Fibroblast of skin of abdomen (primary cell): ENCODE measurements around the gene SLC15A4.

Experiments used
- DNase-seq: peaks from one replicate; pipeline ENCODE4 v3.0.0-alpha.2; 2013

The SLC15A4 gene

DNA sequence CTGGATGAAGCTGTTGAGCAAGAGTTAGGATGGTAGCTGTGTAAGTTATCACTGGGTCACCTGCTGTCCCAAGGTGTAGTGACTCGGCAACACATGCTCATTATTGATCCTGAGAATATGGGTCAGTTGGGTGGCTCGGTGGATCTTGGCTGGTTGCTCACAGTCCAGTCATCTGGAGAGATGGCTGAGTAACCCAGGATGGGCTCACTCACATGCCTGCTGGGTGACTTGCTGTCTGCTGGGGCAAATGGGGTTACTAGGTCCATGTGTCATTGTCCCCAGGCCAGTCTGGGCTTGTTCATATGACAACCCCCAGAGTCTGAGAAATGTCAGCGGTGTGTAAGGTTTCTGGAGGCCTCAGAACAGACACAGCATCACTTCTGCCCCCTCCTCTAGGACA is 69.5 kb downstream of the SLC15A4 start:
- DNase-seq: no peak

DNA sequence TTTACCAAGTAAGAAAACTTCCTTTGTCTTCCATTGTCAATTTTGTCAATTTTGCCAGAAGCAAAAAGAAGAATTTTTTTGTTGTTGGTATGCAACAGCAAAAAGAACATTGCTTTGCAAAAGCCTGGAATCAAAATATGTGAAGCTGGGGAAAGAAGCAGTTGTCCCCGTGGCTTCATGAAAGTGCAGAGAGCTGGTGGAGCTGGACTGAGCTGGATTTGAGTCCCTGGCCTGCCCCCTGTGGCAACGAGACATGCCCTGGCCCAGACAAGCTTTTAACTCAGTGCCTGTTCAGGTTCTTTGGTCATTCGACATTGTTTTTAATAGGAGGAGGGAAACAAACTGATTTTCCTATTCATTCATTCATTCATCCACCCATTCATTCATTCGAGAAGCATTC is 70.3 kb downstream of the SLC15A4 start:
- DNase-seq: no peak

DNA sequence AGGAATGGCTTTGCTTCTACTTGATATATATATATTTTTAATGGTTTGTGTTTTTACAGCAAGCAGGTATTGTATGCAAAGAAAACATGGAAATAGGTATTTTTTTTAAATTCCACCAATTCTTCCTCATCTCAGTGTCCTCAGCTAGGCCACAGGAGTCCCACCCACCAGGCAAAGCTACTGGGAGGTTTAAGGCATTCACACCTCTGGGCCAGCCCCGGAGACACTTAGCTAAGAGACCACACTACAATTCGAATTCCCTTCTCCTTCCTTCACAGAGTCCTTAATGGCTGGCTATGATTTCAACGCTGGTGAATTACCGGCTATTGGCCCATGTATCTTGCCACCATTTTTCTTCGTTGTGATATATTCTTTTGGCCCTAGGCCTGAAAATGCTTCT is 71.4 kb downstream of the SLC15A4 start:
- DNase-seq: no peak

DNA sequence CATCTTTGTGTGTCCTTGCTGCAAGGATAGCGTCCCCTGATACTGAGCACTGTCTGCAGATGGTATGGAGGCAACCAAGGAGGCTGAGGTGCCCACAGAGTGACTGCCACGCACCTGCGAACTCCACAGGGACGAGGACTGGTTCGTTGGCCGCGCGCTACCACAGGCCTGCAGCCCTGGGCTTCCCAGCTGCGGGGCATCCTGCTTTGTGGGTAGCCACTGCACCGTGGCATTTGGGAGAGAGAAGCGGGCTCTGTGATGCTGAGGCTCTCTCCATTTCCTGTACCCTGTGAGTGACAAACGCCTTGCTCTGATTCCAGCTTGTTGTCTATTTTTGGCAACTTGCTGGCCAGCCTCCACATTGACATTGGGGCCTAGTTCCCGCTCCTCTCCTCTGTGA is 76.3 kb downstream of the SLC15A4 start:
- no peak for DNase-seq

DNA sequence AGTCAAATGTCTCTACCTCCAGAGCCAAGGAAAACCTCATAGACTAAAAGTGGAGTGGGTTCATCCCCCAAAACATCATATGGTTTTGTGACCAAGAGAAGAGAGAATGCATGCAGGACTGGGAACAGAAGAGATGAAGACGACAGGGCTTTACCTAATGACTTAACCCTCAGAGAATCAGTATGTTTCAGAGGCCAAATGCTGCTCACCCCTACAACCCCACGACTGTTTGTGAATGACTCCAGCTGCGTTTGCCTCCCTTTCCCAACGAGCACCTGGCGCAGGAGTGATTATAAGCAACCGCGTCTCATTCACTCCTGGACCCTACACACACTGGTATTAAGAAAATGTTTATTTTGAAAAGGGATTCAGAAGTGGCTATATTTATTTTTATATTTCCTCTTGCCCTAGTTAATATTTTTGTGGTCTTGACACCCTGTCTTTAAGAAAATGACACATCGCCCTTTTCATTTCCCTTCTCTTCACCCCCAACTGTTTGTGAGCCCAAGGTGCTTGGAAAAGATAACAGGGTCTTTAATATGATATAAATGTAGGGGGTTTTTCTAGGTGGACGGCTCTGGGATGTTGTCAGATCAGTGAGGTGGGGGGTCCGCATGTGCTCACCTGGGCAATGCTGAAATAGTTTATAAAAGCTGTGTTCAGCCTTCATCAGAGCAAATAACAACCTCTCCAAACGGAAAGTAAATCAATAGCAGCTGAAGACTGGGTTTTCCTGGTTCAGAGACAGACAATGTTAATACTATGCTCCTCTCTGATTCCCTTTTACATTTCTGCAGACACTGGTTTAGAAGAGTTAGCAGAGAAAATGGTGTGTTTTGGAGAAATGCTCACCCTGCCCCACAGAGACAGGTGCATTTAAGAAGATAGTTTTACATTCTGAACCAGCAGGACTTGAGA is 77.7 kb downstream of the SLC15A4 start:
- no peak for DNase-seq

DNA sequence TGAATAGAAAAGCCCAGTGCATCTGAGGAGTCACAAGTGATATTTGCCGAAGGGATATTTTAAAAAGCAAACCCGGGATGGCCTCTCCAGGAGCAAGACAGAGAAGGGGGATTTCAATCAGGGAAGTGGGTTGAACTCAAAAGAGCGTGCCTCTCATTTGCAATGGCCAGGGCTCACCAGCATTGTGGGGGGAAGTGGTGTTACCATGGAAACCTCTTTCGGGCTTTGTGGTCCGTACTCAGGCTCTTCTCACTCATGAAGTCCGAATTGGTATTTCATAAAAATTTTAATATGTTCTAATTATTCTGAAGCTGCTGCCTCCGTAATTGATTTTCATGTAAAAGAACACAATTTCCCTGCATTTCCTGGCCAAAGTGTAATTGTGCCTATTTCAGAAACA is 79.8 kb downstream of the SLC15A4 start:
- no peak for DNase-seq
